Vagina (tissue), 2 donors: ENCODE data around the gene ANTXR1. TPM values are rescaled to one million over a fixed set of nuclear protein-coding genes. Genes with fewer than 3 reads are reported as not detected.
A peak's percentile ranks its signal among the peaks of the same experiment; 100 is the strongest.

Experiments
- DNase-seq, 2 donors: peaks; one replicate each; pipeline ENCODE4 v3.0.0-alpha.2; 2017; ENCODE audit errors: extremely low spot score in 2 of 2
- H3K27ac ChIP-seq: fragments of 200-600 bp; sonication (generic); one replicate; pipeline ENCODE4 v1.5.1; 2019
- H3K27me3 ChIP-seq: fragments of 200-600 bp; sonication (generic); one replicate; pipeline ENCODE4 v1.5.1; 2019
- H3K36me3 ChIP-seq, 2 donors: fragments of 200-600 bp; sonication (generic); one replicate each; pipeline ENCODE4 v1.5.1; 2017 to 2019
- H3K4me1 ChIP-seq: fragments of 200-600 bp; sonication (generic); one replicate; pipeline ENCODE4 v1.5.1; 2019
- H3K4me3 ChIP-seq, 2 donors: fragments of 200-600 bp; sonication (generic); 1 replicate in 1 of 2; 2 replicates in 1 of 2; pipeline ENCODE4 v1.5.1; 2016 to 2019
- H3K9me3 ChIP-seq: fragments of 200-600 bp; sonication (generic); one replicate; pipeline ENCODE4 v1.5.1; 2019
- CTCF ChIP-seq, 3 experiments: fragments of 450-650 bp in 2 of 3; fragments of 200-600 bp in 1 of 3; sonication (generic) in 1 of 3; IDR thresholded peaks; one replicate each; pipeline ENCODE4 v1.5.1; 2017 to 2019; ENCODE audit warnings: antibody characterized with exemption in 3 of 3, mild to moderate bottlenecking in 2 of 3, moderate library complexity in 2 of 3
- POLR2A ChIP-seq, 2 donors: fragments of 450-650 bp; IDR thresholded peaks; one replicate each; pipeline ENCODE4 v1.6.1; 2017; ENCODE audit warnings: antibody characterized with exemption in 2 of 2, mild to moderate bottlenecking in 2 of 2, moderate library complexity in 2 of 2
- POLR2AphosphoS5 ChIP-seq, 2 donors: sonication (generic); formaldehyde crosslinking; IDR thresholded peaks; one replicate each; pipeline ENCODE4 v1.9.0; 2017; ENCODE audit warnings: antibody characterized with exemption in 2 of 2, mild to moderate bottlenecking in 2 of 2, low read depth in 1 of 2; ENCODE audit not compliant: insufficient read depth in 1 of 2
- intact Hi-C: fragments of 100-400 bp; cut with DNase I; formaldehyde crosslinking; loops from one replicate; pipeline ENCODE4 v1.15.1; 2023
- total RNA-seq: library from RNA; depleted of rRNA; stranded (reverse); fragments of >200 nt; gene quantifications from one replicate; pipeline ENCODE4 v1.2.3, GENCODE V29; 2016

Gene ANTXR1
- total RNA-seq, 1 donor from 2014 or later, result 102 TPM

- no peak overlapping the region for H3K27ac ChIP-seq
- no peaks in the 10 kb centered on the region for H3K27me3 ChIP-seq
- no peak for TF ChIP-seq CTCF (IDR thresholded peaks at IDR 0.05)
- no peak for TF ChIP-seq POLR2A (IDR thresholded peaks at IDR 0.05)
- no peak for TF ChIP-seq POLR2AphosphoS5 (IDR thresholded peaks at IDR 0.05; ENCODE audit: insufficient read depth in 1 of 2, low read depth in 1 of 2)
- no peak for DNase-seq
- intact Hi-C loops, result no loop called here
- H3K36me3 ChIP-seq, result no peaks in the 10 kb centered on the region
- peaks cover 39% of the 10 kb centered on the region for H3K4me1 ChIP-seq
- H3K4me3 ChIP-seq, result no peak overlapping the region
- no peaks in the 10 kb centered on the region for H3K9me3 ChIP-seq
These were observed 18.5 kb downstream of the ANTXR1 start for GRCh38 chr2:69031466-69031865.

- DNase-seq, result peak in 1 of 2 donors; percentile 58
- no peaks in the 10 kb centered on the region for H3K36me3 ChIP-seq
These were observed 19.4 kb downstream of the ANTXR1 start for GRCh38 chr2:69032336-69032735.

DNA sequence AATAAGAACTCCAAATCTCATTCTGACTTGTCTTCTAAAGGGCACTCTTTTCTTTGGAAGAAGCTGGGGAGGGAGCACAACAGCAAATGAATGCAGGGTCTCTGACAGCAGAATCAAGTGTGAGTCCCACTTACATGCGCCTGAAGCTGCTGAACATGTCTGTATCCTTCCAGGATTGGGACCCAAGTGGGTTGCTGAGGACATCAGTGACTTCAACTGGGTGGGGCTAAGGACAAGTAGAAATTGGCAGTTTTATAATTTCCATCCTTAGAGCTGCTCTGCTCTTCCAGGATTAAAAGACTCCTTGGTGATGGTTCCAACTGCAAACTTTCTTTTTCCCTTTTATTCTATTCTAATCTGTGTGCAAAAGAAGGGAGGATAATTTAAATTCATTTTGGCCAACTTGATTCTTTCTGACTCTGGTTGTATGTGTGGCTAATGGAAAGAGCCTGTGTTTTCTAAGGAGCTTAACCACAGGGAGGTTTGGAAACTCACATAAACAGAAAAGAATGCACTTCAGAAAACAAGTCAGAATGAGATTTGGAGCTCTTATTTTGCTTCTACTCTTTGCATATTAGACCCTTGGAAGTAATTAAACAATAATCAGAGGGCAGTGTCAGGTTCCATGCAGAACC is 20.6 kb downstream of the ANTXR1 start:
- Histone ChIP-seq H3K27me3 (no peaks in the 10 kb centered on the region), H3K4me1 (peaks cover 39% of the 10 kb centered on the region), H3K27ac (peak overlapping the region; percentile 60), H3K4me3 (no peak overlapping the region), H3K36me3 (no peaks in the 10 kb centered on the region), H3K9me3 (no peaks in the 10 kb centered on the region)
- intact Hi-C loops, result no loop called here
- no peak for TF ChIP-seq POLR2A (IDR thresholded peaks at IDR 0.05)
- TF ChIP-seq CTCF (IDR thresholded peaks at IDR 0.05), result no peak
- TF ChIP-seq POLR2AphosphoS5 (IDR thresholded peaks at IDR 0.05; ENCODE audit: insufficient read depth in 1 of 2, low read depth in 1 of 2), result no peak
- DNase-seq, result no peak

More at GRCh38 chr2:69032336-69032735, 19.4 kb downstream of the ANTXR1 start:
- no peaks in the 10 kb centered on the region for H3K27me3 ChIP-seq
- peaks cover 39% of the 10 kb centered on the region for H3K4me1 ChIP-seq
- H3K9me3 ChIP-seq, result no peaks in the 10 kb centered on the region
- H3K27ac ChIP-seq, result no peak overlapping the region
- H3K4me3 ChIP-seq, result no peak overlapping the region
- intact Hi-C loops, result no loop called here
- TF ChIP-seq CTCF (IDR thresholded peaks at IDR 0.05) (no peak), POLR2A (IDR thresholded peaks at IDR 0.05) (no peak), POLR2AphosphoS5 (IDR thresholded peaks at IDR 0.05; ENCODE audit: insufficient read depth in 1 of 2, low read depth in 1 of 2) (no peak)

DNA sequence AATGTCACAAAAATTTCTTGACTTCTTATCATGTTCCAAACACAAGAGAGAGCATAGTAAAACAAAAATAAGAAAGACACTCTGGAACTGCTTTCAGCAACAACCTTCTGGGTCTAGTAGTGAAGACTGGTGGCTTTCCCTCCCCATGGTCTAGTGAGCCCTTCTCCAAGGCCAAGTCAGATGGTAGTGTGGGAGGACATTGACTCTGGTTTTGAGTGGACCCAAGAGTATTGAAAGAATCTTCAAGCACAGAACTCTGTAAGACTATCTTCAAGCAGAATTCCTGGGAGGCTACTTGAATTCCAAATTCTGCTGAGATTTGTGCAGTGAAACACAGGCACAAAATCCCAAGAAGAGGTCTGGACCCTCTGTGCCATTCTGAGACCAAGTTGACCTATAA is 21.1 kb downstream of the ANTXR1 start:
- Histone ChIP-seq H3K9me3 (no peaks in the 10 kb centered on the region), H3K36me3 (no peaks in the 10 kb centered on the region), H3K27ac (peak overlapping the region; percentile 60), H3K27me3 (no peaks in the 10 kb centered on the region), H3K4me1 (peaks cover 39% of the 10 kb centered on the region), H3K4me3 (no peak overlapping the region)
- intact Hi-C loops, result no loop called here
- TF ChIP-seq POLR2AphosphoS5 (IDR thresholded peaks at IDR 0.05; ENCODE audit: insufficient read depth in 1 of 2, low read depth in 1 of 2) (no peak), POLR2A (IDR thresholded peaks at IDR 0.05) (no peak)
- DNase-seq, result no peak

DNA sequence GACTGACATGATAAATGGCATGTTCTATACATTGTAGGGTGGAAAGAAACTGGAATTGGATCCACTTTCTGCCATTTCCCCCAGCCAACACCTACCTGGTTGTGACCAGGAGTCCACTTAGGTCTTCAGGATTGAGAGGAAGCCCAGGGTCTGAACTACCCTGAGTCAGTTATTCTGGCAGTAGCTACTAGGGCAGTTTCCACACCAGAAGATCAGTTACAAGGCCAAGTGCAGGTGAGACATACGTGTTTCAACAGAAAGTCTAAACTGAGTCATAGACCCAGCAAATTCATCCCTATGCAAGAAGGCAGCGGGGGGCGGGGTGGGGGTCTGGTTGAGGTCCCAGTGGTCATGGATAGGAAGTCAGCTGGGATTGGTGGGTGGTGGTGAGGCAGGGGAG is 21.9 kb downstream of the ANTXR1 start:
- intact Hi-C loops, result no loop called here
- Histone ChIP-seq H3K27me3 (no peaks in the 10 kb centered on the region), H3K9me3 (no peaks in the 10 kb centered on the region), H3K27ac (no peak overlapping the region), H3K4me1 (peaks cover 39% of the 10 kb centered on the region), H3K36me3 (no peaks in the 10 kb centered on the region), H3K4me3 (no peak overlapping the region)
- TF ChIP-seq POLR2A (IDR thresholded peaks at IDR 0.05) (no peak), CTCF (IDR thresholded peaks at IDR 0.05) (no peak), POLR2AphosphoS5 (IDR thresholded peaks at IDR 0.05; ENCODE audit: insufficient read depth in 1 of 2, low read depth in 1 of 2) (no peak)
- no peak for DNase-seq
